ENCODE results near the gene CSNK1E.

GRCh38 chr22:38335077-38335476 is 17.8 kb upstream of the CSNK1E start:
- TF ChIP-seq YY1 (IDR thresholded peaks at IDR 0.05; ENCODE audit: insufficient read depth, insufficient read length) (no peak), ZNF274 (IDR thresholded peaks at IDR 0.05; ENCODE audit: low read depth, low read length) (no peak), SUZ12 (IDR thresholded peaks at IDR 0.05; ENCODE audit: extremely low read depth, insufficient read depth, insufficient read length) (no peak)

Data from NT2/D1 (cell line).